CD4-positive, alpha-beta T cell treated with Interleukin-21 for 1 hour (primary cell): ENCODE data around the gene CD44.
A peak's percentile ranks its signal among the peaks of the same experiment; 100 is the strongest.

Source experiments
- DNase-seq: peaks from one replicate; pipeline ENCODE4 v3.0.0-alpha.2; 2020

Gene CD44

GRCh38 chr11:35141071-35141470, 2.1 kb downstream of the CD44 start:
- peak; percentile 31 for DNase-seq

DNA sequence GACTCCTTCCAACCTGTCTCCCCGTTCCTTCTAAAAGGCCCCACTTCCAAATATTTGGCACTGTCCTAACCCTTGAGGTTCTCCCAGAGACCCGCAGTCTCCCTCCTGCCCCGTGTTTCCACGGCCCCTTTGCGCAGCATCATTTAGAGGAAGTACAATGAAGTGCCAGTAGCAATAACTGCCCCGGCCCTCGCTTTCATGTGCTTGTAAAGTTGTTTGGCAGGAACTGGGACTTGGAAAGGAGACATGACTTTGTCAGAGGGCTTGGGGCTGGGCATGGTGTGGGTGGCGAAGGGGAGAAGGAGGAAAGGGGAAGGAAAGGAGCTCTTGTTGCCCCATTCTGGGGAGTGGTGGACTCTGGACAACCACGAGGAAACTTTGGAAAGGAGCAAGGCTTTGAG, 2.6 kb downstream of the CD44 start:
- DNase-seq = peak; percentile 48

DNA sequence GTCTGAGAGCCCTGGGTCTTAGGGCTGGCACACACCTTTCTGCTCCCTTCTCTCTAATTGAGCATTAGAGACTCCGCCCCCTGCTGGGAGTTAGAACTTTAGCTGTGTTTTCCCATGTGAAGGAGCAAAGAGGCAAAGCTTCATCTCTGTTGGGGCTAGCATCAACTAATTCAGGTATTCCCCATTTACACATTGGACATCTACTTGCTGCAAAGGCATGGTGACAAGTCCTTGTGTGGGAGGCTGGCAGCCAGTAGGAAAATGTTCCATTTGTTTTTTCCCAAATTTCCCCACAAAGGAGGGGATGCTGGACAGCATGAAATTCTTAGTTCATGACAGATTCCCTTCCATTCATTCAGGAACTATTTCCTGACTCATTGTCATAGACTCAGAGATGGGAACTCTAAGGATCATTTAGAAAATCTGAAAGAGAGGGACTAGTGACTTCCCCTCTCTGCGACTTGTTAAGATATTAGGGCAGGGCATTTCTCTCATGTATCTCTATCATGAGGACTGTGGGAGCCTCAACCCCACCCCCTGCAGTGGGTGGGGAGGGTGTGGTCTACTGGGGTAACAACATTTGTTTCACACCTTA, 3.6 kb downstream of the CD44 start:
- peak; percentile 66 for DNase-seq

DNA sequence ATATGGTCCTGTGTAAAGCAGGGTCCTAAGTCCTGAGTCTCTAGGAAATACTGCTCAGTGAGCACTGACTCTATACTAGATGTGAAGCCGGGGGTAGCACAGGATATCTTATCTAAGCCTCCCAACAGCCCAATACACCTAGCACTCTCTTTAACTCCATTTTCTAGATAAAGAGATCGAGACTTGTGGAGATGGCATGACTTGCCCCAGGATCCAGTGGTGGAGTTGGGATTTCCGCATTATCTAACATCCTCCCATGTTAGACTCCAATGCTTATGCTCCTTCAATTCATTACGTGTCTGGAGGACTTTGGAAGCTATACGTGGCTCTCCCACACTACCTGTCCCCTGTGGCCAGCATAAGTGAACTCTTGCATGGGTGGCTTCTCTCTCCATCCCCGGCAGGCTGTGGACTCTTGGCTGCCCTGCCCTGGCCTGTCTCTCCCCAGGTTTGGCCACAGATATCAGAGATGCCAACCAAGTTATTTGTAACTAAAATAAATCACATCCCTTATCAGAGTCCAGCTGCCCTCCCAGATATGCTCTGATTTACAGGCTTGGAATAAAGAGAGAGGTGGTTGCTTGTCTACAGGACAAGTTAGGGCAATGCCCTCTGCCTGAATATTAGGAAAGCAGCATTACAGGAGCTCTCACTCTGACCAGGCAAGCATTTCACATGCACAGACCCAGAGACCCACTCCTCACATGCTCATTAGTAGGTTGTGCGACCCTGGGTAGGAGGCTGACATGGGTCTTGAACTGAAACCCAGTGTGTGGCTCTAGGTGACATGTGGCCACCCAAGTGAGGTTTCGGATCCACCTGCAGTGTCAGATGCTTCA, 4.5 kb downstream of the CD44 start:
- DNase-seq = peak; percentile 21

DNA sequence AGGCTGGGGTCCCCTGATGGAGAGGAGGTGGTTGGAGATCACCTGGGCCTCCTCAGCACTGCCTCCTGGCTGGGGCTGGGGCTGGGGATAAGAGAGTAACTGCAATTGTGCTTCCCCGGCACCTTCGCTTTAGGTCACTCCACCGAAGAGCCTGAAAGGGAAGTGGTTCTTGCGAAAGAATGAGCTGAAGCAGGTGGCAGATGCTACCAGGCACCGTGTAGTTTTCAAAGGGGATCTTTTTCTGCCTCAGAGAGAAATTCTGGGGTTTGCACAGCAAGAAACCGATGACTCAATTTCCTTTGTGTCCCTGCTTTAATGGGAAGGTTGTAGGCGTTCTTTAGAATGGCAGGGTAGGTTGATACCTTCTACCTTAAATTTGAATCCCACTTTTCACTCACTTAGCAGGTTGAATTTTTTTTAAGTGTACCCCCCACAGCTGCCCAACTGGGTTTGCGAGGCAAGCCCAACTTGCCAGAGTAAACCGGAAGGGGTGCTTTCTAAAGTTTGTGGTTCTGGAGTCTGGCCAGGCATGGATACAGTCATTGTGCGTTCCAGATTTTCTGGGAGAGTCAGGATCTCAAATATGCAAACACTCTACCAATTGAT, 5.3 kb downstream of the CD44 start:
- DNase-seq = peak; percentile 77

- DNase-seq = peak; percentile 34
These were observed 5.8 kb downstream of the CD44 start for GRCh38 chr11:35144806-35145205.

DNA sequence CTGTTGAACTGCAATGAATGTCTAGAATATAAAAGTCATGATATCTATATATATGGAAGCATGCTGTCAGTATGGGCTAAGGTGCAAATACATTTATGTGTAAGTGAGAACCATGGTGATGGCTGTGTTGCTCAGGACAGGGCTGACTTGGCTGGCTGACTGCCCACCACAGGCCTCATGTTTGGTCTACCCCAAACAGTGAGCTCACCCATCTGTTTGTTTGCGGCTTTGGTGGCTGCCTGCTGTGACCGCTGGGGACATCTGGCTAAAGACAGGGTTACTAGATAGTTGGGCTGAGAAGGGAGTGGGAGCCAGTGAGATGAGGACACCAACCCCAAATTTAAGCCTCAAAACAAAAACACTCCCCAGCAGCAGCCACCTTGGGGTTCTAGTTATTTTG, 6.3 kb downstream of the CD44 start:
- peak; percentile 61 for DNase-seq

DNA sequence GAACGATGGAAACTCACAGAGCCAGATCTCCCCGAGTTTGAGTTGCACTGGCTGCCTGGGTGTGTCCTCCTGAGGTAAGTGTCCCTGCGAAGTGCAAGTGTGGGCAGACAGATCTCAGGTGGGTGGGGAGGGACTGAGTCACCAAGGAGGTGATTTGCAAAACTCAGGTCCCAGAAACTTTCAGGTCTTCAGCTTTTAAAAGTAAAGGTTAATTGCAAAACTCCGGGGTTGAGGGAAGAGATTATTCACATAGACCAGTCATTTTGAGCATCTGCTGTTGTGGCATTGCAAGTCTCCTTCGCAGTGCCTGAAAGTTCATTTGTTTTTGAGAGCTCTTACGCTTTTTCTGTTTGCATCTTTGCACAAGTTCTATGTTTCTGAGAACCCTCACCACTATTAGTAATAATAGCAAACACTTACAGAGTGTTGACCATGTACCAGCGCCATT, 7.1 kb downstream of the CD44 start:
- peak; percentile 57 for DNase-seq

- DNase-seq = peak; percentile 40
These were observed 7.7 kb downstream of the CD44 start for GRCh38 chr11:35146711-35147110.

DNA sequence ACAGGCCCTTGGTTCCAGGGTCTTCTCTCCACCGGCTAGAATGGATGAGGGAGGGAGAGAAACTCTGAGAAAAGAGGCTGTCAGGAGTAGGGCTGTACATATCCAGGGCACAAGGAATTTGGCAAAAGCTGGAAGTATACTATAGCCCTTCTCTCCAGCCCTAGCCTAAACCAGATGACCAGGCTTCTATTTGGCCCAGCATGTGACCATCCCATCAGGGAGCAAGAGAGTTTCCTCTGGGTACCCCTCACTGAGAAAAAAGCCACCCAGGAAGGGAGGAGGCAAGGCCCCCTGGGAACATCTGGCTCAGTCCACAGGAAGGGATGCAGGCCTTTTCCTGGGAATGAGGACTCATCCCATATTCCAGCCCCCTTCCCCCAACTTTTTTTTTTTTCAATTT, 8.3 kb downstream of the CD44 start:
- DNase-seq = peak; percentile 7

- peak; percentile 70 for DNase-seq
These were observed 9.3 kb downstream of the CD44 start for GRCh38 chr11:35148163-35148837.

- DNase-seq = peak; percentile 1
These were observed 11.5 kb downstream of the CD44 start for GRCh38 chr11:35150454-35150853.

DNA sequence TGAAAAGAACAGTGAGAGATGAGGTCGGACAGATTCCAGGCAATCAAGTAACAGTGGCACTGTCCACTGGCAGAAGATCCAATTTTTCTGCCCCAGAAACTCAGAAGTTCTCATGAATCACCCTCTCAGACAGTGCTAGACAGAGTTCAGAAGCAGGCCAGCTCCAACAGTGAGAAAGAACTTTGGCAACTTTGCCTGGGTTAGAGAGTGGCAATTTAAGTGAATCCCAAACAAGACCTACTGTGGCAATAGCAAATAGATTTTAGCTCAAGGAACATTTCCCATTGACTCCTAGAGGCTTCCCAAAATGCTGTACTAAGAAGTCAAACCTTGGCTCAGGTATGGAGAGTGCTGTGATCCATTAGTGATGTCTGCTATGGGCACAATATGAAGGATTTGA, 12.3 kb downstream of the CD44 start:
- DNase-seq = peak; percentile 15

DNA sequence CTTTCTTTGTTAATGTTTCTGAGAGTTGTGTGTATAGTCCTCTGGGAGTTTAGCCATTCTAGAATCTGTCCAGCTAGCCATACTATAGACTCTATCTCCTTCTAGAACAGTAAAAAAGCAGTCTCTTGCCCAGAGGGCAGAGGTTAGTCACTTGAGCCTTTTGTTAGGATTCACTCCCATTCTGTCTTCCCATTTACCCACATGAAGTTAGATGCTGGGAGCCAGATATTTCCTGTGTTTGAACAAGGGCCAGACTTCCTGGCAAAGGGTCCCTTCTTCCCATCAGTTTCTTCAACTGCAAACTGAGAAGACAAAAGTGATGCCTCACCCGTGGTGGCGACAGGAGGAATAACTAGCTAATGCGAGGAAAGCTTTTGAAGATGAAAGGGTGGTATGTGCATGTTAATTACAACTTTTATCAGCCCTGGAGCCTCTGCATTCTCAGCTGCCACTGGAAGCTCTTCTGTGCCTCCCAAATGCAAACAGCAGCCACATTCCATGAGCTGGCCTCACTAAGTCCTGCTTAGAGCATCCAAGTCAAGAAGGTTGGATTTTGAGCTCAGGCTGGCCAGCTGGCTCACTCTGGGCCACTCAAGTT, 12.8 kb downstream of the CD44 start:
- peak; percentile 22 for DNase-seq

DNA sequence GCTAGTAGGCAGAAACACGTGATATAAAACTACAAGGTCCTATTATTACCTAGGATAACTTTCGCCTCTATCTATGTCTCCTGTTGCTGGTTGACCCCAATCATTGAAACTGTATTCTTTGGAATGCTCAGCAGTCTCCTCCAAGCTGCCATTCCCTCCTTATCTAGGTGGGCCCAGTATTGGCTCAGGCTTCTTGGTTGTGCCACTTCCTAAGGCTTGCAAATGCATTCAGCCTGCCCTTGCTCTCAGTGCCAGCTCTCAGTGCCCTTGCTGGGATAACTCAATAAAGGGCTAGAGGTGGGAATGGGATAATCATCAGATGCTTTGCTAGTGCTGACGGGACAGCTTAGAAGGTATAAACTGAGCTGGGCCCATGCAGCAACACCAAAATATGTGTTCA, 13.6 kb downstream of the CD44 start:
- DNase-seq = peak; percentile 8

DNA sequence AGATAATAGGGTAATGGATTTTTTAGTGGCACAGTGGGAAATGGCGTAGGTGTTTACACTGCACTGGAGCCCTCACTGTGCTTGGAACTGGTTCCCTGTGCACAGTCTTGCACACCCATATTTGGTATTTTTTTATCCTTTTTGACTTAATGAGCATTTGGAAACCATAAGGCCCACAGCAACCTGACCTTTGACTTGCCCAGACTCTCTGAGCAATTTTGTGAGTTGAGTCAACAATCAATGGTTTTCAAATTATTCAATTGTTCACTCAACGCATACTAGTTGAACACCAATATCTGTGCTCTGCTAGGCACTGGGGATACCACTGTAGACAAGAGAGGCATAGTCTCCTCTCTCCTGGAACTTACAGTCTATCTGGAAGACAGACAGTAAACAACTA, 14.3 kb downstream of the CD44 start:
- peak; percentile 1 for DNase-seq

- no peak for DNase-seq
These were observed 16.0 kb downstream of the CD44 start for GRCh38 chr11:35154952-35155351.

DNA sequence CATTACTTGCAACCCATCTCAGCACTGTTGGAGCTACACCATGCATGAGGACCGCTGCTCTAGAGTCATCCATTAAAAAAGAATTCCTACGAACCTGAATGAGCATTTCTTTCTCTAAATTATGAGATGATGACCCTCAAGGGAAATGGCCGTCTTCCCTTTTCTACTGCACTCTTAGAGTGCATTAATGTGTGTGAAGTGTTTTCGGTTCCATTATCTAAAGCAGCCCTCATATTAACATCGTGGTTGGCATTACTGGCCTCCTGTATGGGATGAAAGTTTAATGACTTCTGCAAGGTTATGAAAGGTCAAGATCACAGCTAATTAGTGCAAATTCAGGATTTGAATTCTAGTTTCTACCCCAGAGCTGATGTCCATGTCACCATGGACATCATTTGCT, 16.7 kb downstream of the CD44 start:
- no peak for DNase-seq

GRCh38 chr11:35157814-35158700, 19.1 kb downstream of the CD44 start:
- no peak for DNase-seq

DNA sequence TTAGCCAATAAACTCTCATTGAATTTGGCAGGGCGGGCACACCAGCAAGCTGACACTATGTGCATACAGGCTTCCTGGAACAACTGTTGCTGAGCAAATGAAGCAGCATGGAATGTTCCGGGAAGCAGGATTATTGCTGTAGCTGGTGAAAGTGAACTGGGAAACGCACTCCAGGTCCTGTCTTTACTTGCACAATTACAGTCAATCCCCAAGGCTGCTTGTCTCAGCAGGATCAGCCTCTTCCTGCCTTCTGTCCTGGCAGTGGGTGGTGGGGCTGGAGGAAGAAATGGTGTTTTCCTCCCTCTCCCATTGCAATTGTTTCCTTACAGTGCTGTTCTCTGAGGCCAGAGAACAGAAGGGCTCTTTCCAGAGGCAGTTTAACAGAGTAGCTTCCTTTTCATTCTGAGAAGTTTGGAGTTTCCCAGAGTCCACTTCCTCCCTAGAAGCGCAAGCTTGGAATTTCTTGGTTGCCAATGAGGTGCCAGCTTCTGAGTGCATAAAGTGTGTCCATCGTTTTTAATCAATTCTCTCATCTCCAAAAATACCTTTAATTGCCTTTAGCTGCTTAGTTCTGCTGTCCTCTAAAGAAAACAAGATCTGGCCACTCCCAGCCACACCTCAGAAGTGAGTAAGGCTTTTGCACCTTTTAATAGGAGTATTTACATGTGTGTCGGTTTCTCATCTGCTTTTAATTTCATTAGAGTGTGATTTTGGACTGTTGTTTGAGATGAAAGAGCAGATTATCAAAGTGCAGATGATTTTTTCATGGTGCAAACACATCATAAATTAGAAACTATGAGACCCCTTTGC, 19.9 kb downstream of the CD44 start:
- no peak for DNase-seq

DNA sequence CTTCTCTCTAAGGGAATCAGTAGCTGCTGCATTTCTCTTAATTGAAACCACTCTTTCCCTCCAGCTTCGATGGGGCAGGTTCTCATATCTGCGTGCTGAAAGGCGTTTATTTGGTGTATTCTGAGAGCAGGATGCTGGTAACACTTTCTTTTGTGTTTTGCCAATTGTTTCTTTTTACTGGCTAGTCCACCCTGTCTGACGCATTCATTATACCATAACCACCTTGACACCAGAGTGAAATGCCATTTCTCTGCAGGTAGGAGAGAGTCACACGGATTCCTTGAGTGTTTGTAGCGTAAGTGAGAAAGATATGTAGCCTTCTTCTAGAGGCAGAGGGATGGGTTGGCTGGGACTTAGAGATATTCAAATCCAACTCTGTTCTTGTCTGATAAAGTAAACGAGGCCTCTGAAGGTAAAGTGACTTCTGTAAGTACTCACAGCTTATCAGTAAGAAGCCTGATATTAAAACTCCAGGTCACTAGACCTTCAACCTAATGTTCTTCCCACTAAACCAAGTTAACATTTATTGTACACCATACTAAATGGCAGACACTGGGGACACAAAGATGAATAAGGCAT, 21.4 kb downstream of the CD44 start:
- peak; percentile 57 for DNase-seq
